Esophagus squamous epithelium (tissue), 5 donors: ENCODE data around the gene SNX27. TPM values are rescaled to one million over a fixed set of nuclear protein-coding genes. Genes with fewer than 3 reads are reported as not detected.

Experiments used
- DNase-seq: peaks from one replicate; lab custom pipeline; 2025; lab: John Stamatoyannopoulos, UW
- H3K27ac ChIP-seq, 4 donors: fragments of 200-600 bp; sonication (generic); one replicate each; pipeline ENCODE4 v1.5.1; 2016 to 2019; ENCODE audit warnings: mild to moderate bottlenecking in 1 of 4
- H3K27me3 ChIP-seq, 4 donors: fragments of 200-600 bp; sonication (generic); 1 replicate in 3 of 4; 2 replicates in 1 of 4; pipeline versions ENCODE4 v1.5.1 to v1.6.0; 2017 to 2021; ENCODE audit warnings: antibody characterized with exemption in 1 of 4
- H3K36me3 ChIP-seq, 3 donors: fragments of 200-600 bp; sonication (generic); one replicate each; pipeline ENCODE4 v1.5.1; 2016 to 2019
- H3K4me1 ChIP-seq, 3 donors: fragments of 200-600 bp; sonication (generic); one replicate each; pipeline ENCODE4 v1.5.1; 2017 to 2019
- H3K4me3 ChIP-seq, 4 donors: fragments of 200-600 bp; sonication (generic); 1 replicate in 3 of 4; 2 replicates in 1 of 4; pipeline ENCODE4 v1.5.1; 2016 to 2019; ENCODE audit warnings: mild to moderate bottlenecking in 2 of 4, moderate library complexity in 1 of 4
- H3K9me3 ChIP-seq, 3 donors: fragments of 200-600 bp; sonication (generic); one replicate each; pipeline ENCODE4 v1.5.1; 2016 to 2019
- CTCF ChIP-seq, 6 experiments: fragments of 450-650 bp in 4 of 6; fragments of 200-600 bp in 2 of 6; sonication (generic) in 2 of 6; IDR thresholded peaks; one replicate each; pipeline ENCODE4 v1.5.1; 2016 to 2019; ENCODE audit warnings: antibody characterized with exemption in 6 of 6, mild to moderate bottlenecking in 4 of 6, moderate library complexity in 4 of 6
- POLR2A ChIP-seq, 4 donors: fragments of 450-650 bp; IDR thresholded peaks; one replicate each; pipeline ENCODE4 v1.6.1; 2017; ENCODE audit warnings: antibody characterized with exemption in 4 of 4, mild to moderate bottlenecking in 4 of 4, moderate library complexity in 3 of 4
- WGBS, 2 donors: methylation state at CpG; one replicate each; pipeline ENCODE4 v1.1.5; 2018; 5-methylcytosine and 5-hydroxymethylcytosine counted together
- intact Hi-C: fragments of 100-400 bp; cut with DNase I; formaldehyde crosslinking; loops from one replicate; pipeline ENCODE4 v1.15.0; 2022
- total RNA-seq, 4 donors: library from RNA; depleted of rRNA; stranded (reverse); fragments of >200 nt; gene quantifications; one replicate each; pipeline ENCODE4 v1.1.0, GENCODE V29; 2016
- donor health status: DM: yes; HTN: yes; CAD: no.

SNX27 gene
- total RNA-seq, 4 donors from 2014 or later = 15.0 to 30.3 (median 17.3) TPM

GRCh38 chr1:151692226-151692625 is 80.4 kb downstream of the SNX27 start:
- TF ChIP-seq POLR2A (IDR thresholded peaks at IDR 0.05) = no peak
- no peak for TF ChIP-seq CTCF (IDR thresholded peaks at IDR 0.05)
- H3K4me1 ChIP-seq = no peaks in the 10 kb centered on the region
- no peak for DNase-seq
- H3K27ac ChIP-seq = no peak overlapping the region
- 73 to 83% methylated on average over 3 of the region's 3 CpGs for WGBS, 2 donors
- no peak overlapping the region for H3K4me3 ChIP-seq
- no peaks in the 10 kb centered on the region for H3K27me3 ChIP-seq
- H3K9me3 ChIP-seq = no peaks in the 10 kb centered on the region
- intact Hi-C loops = no loop called here
- peaks cover 0 to 60% (median 9%) of the 10 kb centered on the region in 3 donors for H3K36me3 ChIP-seq

GRCh38 chr1:151693057-151693651 is 81.3 kb downstream of the SNX27 start:
- Histone ChIP-seq H3K27ac (no peak overlapping the region), H3K4me3 (no peak overlapping the region), H3K27me3 (no peaks in the 10 kb centered on the region), H3K36me3 (peaks cover 0 to 65% (median 9%) of the 10 kb centered on the region in 3 donors), H3K4me1 (no peaks in the 10 kb centered on the region), H3K9me3 (no peaks in the 10 kb centered on the region)
- TF ChIP-seq CTCF (IDR thresholded peaks at IDR 0.05) (peak in 5 of 6 experiments; percentile 24 to 59 (median 38)), POLR2A (IDR thresholded peaks at IDR 0.05) (no peak)
- intact Hi-C loops = no loop called here
- WGBS, 2 donors = 72 to 78% methylated on average over 4 of the region's 4 CpGs
- DNase-seq = no peak

- 88% methylated on average over 2 to 4 of the region's 5 CpGs for WGBS, 2 donors
- intact Hi-C loops = no loop called here
- Histone ChIP-seq H3K27ac (no peak overlapping the region), H3K36me3 (peaks cover 0 to 60% (median 7%) of the 10 kb centered on the region in 3 donors), H3K27me3 (no peaks in the 10 kb centered on the region), H3K4me3 (no peak overlapping the region), H3K9me3 (no peaks in the 10 kb centered on the region), H3K4me1 (no peaks in the 10 kb centered on the region)
- TF ChIP-seq POLR2A (IDR thresholded peaks at IDR 0.05) (no peak), CTCF (IDR thresholded peaks at IDR 0.05) (no peak)
- DNase-seq = no peak
Measured at GRCh38 chr1:151701515-151701914, 89.7 kb downstream of the SNX27 start.

GRCh38 chr1:151702936-151703335 is 91.1 kb downstream of the SNX27 start:
- H3K36me3 ChIP-seq = peaks cover 0 to 45% (median 7%) of the 10 kb centered on the region in 3 donors
- H3K4me1 ChIP-seq = no peaks in the 10 kb centered on the region
- no peak overlapping the region for H3K27ac ChIP-seq
- H3K9me3 ChIP-seq = no peaks in the 10 kb centered on the region
- no peak for TF ChIP-seq CTCF (IDR thresholded peaks at IDR 0.05)
- TF ChIP-seq POLR2A (IDR thresholded peaks at IDR 0.05) = no peak
- WGBS, 2 donors = 52 to 56% methylated on average over 7 of the region's 8 CpGs
- H3K4me3 ChIP-seq = no peak overlapping the region
- DNase-seq = no peak
- no peaks in the 10 kb centered on the region for H3K27me3 ChIP-seq
- intact Hi-C loops = no loop called here

- Histone ChIP-seq H3K4me1 (no peaks in the 10 kb centered on the region), H3K27me3 (no peaks in the 10 kb centered on the region), H3K27ac (no peak overlapping the region), H3K9me3 (no peaks in the 10 kb centered on the region), H3K36me3 (peaks cover 0 to 37% (median 7%) of the 10 kb centered on the region in 3 donors), H3K4me3 (no peak overlapping the region)
- WGBS, 2 donors = 56 to 64% methylated on average over 9 to 11 of the region's 17 CpGs
- no peak for TF ChIP-seq CTCF (IDR thresholded peaks at IDR 0.05)
- TF ChIP-seq POLR2A (IDR thresholded peaks at IDR 0.05) = no peak
- intact Hi-C loops = no loop called here
- no peak for DNase-seq
Measured at GRCh38 chr1:151703813-151704212, 92.0 kb downstream of the SNX27 start.
